Activated naive CD4-positive, alpha-beta T cell treated with anti-CD3 and anti-CD28 coated beads, Interleukin-2, amount 50 U/mL, for 16 hours (primary cell): ENCODE measurements around the gene COL16A1.

Source experiments
- DNase-seq: peaks from one replicate; pipeline ENCODE4 v3.0.0-alpha.2; 2020

The COL16A1 gene

DNA sequence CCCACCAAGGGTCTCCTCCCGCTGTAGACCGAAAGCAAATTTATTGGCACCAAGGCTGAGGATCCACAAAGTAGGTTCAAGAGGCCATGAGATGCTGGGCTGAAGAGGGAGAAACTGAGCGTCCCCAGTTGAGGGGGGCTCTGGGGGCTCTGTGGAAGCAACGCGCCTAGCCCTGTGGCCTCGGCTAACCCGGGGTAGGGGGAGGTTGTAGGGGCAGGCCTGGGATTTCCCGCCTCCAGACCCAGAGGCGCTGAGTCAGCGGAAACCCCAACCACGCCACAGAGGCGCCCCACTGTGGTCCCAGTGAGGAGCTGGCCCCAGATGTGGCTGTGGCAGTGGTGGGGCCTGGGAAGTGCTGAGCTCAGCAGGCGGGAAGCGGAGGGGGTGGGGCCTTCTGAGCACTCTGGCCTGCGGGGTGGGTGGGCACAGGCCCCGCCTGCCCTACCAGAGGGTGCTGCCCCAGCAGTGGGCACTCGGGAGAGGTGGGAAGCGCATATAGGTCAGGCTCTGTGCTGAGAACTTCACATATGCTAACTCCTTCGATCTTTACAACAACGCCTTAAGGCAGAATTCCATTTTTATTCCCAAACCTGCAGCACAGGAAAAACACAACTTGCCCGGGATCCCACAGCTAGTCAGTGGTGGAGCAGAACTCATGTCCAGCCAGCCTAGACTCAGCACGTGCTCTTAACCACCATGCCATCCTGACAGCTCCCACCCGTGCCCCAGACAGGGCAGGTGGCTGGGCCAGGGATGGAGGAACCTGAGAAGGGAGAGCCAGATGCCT is 1.5 kb upstream of the COL16A1 start:
- peak; percentile 46 for DNase-seq

GRCh38 chr1:31704271-31705079 is 658 bp upstream of the COL16A1 start:
- DNase-seq = no peak

- DNase-seq = no peak
Observed at GRCh38 chr1:31702836-31703404, 897 bp downstream of the COL16A1 start.

DNA sequence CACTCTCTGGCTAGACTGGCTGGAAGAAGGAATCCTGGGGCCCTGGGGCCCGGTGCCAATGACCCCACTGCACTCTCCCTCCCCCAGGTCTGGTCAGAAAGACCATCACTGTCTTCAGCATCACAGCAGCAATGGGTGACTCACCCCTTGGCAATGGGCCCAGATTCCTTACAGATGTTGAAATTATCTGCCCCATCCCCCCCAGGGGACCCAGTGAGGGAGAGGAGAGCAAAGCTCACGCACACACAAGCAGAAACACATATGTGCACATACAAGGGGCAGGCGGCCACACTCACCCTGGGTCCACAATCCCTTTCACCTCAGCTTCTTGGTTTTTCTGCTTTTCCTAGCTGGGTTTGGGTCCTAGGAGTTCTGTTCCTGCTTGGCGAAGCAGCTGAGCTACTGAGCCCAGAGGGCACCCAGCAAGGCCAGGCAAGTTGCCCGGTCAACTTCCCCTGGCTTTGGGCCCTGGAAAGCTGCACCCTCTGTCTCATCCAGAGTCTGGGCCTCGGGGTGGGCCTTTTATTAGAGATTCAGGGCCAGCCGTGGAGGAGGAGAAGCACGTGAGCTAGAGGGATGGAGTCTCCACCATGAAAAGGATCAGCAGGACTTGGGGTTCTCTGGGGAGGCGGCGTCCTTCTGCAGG is 2.6 kb downstream of the COL16A1 start:
- peak; percentile 32 for DNase-seq

GRCh38 chr1:31700468-31701090 is 3.2 kb downstream of the COL16A1 start:
- no peak for DNase-seq

- DNase-seq = no peak
Observed at GRCh38 chr1:31699341-31699891, 4.4 kb downstream of the COL16A1 start.

- DNase-seq = no peak
Observed at GRCh38 chr1:31697369-31697984, 6.3 kb downstream of the COL16A1 start.

- DNase-seq = no peak
Observed at GRCh38 chr1:31696242-31696641, 7.6 kb downstream of the COL16A1 start.

DNA sequence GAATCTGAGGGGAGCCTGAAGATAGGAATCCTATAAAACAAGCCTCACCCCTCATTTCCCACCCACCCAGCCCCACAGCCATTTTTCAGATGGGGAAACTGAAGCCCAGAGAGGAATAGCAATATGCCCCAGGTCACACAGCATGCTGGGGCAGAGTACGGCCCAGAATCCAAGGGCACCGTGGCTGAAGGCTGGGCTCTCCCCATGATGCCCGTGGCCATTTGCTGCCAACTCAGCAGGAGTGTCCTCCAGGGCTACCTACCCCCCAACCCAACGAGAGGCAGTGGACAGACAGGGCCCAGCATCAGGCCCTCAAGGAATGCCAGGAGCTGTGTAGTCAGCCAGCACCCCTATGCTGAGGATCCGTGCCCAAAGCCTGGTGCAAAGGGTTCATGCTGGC is 8.5 kb downstream of the COL16A1 start:
- no peak for DNase-seq

DNA sequence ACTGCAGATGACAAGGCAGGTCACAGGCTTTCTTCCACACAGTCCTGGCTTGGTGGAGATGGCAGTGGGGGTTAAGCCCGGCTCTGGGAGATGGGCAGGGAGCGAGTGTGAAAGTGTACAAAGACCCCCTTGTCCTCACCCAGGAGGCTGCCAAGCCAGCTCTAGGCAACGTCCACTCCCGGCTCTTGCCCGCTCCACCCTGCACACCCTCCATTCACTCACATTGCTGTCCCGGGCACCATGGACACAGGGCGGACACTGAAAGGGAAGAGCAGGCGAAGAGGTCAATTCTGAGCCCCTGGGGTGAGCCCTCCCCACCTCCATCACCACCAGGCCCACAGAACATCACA is 8.9 kb downstream of the COL16A1 start:
- DNase-seq = no peak

DNA sequence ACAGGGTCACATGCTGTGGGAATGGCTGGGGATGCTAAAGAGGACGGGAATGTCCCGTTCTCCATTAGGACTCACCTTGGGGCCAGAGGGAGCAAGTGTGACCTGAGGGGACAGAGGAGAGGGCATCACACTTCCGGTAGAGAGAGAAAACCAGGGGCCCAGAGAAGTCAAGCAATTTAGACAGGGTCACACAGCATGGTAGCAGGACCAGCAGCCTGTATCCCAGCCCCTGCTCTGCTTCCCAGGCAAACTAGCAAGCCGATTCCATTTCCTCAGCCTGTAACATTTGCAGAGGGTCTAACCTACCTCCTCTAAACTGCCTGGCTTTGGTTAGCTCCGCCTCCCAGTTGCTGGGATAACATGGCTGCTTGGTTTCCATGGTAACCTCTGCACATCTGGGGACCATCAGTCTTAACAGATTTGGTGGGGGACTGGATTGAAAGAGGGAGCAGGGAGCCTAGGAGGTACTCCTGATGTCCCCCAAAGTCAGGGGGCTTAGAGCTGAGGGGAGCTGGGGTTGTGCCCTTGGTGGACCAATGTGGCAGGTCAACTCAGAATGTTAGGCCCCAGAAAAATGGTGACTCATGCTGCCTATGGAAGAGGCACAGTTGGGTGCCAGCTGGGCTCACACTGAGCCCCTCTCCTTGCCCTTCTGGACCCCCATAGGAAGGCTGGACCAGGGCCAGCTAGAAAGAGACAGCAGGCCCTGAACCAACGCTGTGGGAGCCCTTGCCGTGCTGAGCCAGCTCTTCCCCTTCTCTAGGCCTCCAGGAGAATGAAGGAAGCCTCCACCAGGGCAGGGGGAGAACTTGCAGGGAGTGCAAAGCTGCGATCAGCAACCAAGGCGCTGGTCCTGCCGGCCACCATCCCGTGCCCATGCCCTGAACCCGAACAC is 9.5 kb downstream of the COL16A1 start:
- DNase-seq = no peak

DNA sequence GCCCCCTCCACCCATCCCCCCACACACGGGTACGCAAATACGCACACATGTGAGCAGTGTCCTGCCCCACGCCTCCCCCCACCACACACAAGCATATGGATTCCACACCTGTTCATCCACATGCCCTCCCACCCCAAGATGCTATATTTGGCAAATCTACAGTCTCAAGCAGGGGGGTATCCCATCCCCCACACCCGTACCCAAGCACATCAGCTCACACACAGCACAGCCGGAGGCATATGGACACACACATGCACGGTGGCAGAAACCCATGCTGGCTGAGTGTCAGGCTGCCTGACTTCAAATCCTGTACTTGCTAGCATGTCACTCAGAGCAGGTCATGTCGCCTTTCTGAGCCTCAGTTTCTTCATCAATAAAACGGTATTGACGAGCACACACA is 10.6 kb downstream of the COL16A1 start:
- DNase-seq = no peak

DNA sequence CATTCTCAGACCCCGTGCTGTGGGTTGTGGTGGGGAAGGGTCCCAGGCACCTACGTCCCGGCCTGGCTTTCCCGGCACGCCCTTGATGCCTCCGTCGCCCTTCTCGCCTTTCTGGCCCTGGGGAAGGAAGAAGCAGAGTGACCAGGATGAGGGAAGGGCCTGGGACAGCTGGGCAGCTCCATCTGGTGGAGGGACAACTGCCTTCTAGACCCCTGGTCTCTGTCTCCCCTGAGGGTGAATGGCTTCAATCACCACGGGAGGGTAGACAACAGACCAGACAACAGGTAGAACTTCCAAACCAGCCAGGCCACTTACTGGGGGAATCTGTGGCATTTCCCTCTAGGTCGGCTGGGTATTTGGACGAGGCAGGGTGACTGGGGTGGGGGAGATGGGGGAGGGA is 11.9 kb downstream of the COL16A1 start:
- DNase-seq = no peak

GRCh38 chr1:31691446-31691845 is 12.4 kb downstream of the COL16A1 start:
- no peak for DNase-seq

- DNase-seq = no peak
Observed at GRCh38 chr1:31690921-31691320, 12.9 kb downstream of the COL16A1 start.

DNA sequence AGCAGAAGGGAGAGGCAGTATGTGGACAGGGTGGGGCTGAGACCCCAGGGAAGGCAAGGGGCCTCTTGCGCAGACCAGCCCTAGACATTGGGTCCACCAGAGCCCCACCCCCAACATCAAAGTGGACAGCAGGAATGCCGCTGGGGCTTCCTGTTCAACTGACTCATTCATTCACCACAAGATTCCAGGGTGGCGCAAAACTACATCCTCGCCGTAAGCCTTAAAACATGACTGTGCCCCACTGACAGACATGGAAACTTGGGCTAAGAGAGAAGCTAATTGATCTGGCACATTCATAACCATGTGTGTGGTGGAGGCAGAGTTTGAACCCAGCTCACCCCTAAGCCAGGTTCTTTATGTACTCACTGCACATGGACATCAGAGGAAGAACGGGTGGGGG is 14.0 kb downstream of the COL16A1 start:
- no peak for DNase-seq

- no peak for DNase-seq
Observed at GRCh38 chr1:31689379-31689778, 14.4 kb downstream of the COL16A1 start.

DNA sequence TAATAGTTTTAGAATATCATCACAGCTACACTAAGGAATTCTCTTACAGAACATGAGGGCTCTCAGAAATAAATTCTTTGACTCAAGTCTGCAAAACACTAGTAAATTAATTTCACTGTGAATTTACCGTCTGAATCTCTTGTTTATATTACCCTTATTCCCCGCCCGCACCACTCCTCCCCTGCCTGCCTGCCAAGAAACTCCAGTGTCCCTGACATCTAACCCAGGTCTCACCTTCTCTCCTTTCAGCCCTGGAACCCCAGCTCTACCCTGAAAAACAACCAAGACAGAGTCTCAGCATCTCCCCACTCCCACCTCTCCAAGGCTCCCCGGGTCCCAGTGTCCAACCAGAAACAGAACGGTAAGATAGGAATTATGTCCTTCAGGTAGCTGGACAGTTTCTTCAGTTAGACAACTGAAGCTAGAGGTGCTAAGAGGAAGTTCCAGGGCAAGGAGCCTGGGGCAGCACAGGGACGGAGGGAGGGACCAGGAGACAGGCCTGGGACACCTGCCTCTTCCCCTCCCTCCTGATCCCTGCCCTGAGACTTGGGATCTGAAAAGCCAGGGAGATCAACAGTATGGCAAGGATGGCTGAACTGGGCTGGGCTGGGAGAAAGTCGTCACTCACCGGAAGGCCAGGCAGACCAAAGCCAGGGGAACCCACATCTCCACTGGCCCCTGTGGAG is 15.4 kb downstream of the COL16A1 start:
- no peak for DNase-seq

DNA sequence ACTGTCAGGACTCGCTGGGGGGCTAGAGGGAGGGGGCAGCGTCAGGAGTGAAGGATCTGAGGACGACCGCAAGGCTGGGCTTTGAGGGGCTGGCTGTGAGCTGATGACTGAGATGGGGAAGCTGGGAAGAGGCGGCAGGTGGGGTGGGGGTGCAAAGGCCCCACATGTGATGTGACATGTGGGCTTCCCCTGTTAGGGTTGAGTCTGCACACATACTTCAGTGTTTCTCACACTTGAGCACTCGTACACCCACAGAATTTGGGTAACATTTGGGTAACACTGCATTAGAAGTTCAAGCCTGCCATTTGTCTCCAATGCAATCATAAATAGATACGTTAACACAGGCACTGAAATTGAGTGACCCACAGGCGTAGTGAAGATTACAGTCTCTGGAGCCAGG is 16.2 kb downstream of the COL16A1 start:
- DNase-seq = no peak

DNA sequence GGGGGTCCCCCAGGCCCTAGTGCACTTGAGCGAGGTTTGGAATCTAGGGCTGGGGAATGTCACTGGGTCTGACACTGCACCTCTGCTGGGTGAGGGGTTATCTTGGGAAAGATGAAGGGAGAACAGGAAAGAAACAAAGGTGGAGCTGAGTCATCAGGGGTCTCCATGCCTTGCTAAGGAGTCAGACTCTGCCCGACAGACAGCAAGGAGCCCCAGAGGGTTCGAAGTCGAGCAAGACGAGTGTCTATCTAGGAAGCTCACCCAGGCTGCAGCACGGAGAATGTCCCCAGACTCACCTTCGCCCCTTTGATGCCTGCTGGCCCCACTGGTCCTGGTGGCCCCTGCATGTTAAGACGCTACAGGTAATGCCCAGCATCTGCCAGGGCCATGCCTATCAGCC is 18.0 kb downstream of the COL16A1 start:
- no peak for DNase-seq

GRCh38 chr1:31683997-31684396 is 19.8 kb downstream of the COL16A1 start:
- DNase-seq = no peak
